ENCODE measurements around the gene SYTL4.
"Not testable (repeated sequence)": the region's sequence is repeated elsewhere in the genome, so short reads cannot be mapped to it uniquely, and the experiment has no call there.

Gene SYTL4

GRCh38 chrX:100731441-100732281, at the start of gene SYTL4:
TSS of gene SYTL4 (minus strand) at chrX:100732121. CDS start at chrX:100702037, 30,084 bp downstream.
- peak in 2 of 3 donors; percentile 7 to 33 for DNase-seq

- DNase-seq = not testable (repeated sequence)
Measured at GRCh38 chrX:100769439-100769838, 37.5 kb upstream of the SYTL4 start.

- DNase-seq = peak; percentile 75 to 84 (median 79)
Measured at GRCh38 chrX:100768679-100769338, 36.9 kb upstream of the SYTL4 start.

GRCh38 chrX:100750883-100751282, 19.0 kb upstream of the SYTL4 start:
- DNase-seq = no peak

GRCh38 chrX:100748108-100748507, 16.2 kb upstream of the SYTL4 start:
- DNase-seq = no peak

GRCh38 chrX:100747703-100748102, 15.8 kb upstream of the SYTL4 start:
- no peak for DNase-seq

GRCh38 chrX:100747090-100747489, 15.2 kb upstream of the SYTL4 start:
- no peak for DNase-seq

GRCh38 chrX:100745806-100746537, 14.1 kb upstream of the SYTL4 start:
- DNase-seq = no peak

- DNase-seq = no peak
Measured at GRCh38 chrX:100745205-100745604, 13.3 kb upstream of the SYTL4 start.

GRCh38 chrX:100743009-100743607, 11.2 kb upstream of the SYTL4 start:
- no peak for DNase-seq

GRCh38 chrX:100724006-100724405, 7.9 kb downstream of the SYTL4 start:
- DNase-seq = not testable (repeated sequence)

- no peak for DNase-seq
Measured at GRCh38 chrX:100721328-100721727, 10.6 kb downstream of the SYTL4 start.

GRCh38 chrX:100720301-100720700, 11.6 kb downstream of the SYTL4 start:
- peak; percentile 3 to 49 (median 8) for DNase-seq

GRCh38 chrX:100719139-100719538, 12.8 kb downstream of the SYTL4 start:
- no peak for DNase-seq

- no peak for DNase-seq
Measured at GRCh38 chrX:100717363-100717762, 14.6 kb downstream of the SYTL4 start.

- DNase-seq = no peak
Measured at GRCh38 chrX:100710816-100711215, 21.1 kb downstream of the SYTL4 start.

- no peak for DNase-seq
Measured at GRCh38 chrX:100704581-100705203, 27.2 kb downstream of the SYTL4 start.

- DNase-seq = no peak
Measured at GRCh38 chrX:100700809-100701208, 31.1 kb downstream of the SYTL4 start.

- peak in 1 of 3 donors; percentile 7 for DNase-seq
Measured at GRCh38 chrX:100698551-100698950, 33.4 kb downstream of the SYTL4 start.

- DNase-seq = no peak
Measured at GRCh38 chrX:100696699-100697351, 35.1 kb downstream of the SYTL4 start.

- no peak for DNase-seq
Measured at GRCh38 chrX:100695991-100696390, 35.9 kb downstream of the SYTL4 start.

GRCh38 chrX:100695302-100695701, 36.6 kb downstream of the SYTL4 start:
- DNase-seq = no peak

Measured in suppressor macrophage treated with lipopolysaccharide for 1 hour (primary cell).